Dendritic cell treated with granulocyte-macrophage colony-stimulating factor and Interleukin-4, amounts not matched to agents 40 ng/mL and 50 ng/mL, for 4 days (primary cell): ENCODE data around the gene ZBP1.

Source experiments
- H3K27ac Mint-ChIP-seq: one replicate; pipeline ENCODE4 v1.8.0; 2022; ENCODE audit warnings: mild to moderate bottlenecking, mixed read lengths
- H3K27me3 Mint-ChIP-seq: one replicate; pipeline ENCODE4 v1.8.0; 2022; ENCODE audit warnings: mild to moderate bottlenecking, mixed read lengths
- H3K36me3 Mint-ChIP-seq: one replicate; pipeline ENCODE4 v1.8.0; 2022; ENCODE audit warnings: low read depth, mixed read lengths
- H3K4me1 Mint-ChIP-seq: one replicate; pipeline ENCODE4 v1.8.0; 2022; ENCODE audit warnings: low read depth, mixed read lengths
- H3K4me3 Mint-ChIP-seq: one replicate; pipeline ENCODE4 v1.8.0; 2022; ENCODE audit warnings: mild to moderate bottlenecking, moderate library complexity, mixed read lengths
- H3K9me3 Mint-ChIP-seq: one replicate; pipeline ENCODE4 v1.8.0; 2022; ENCODE audit warnings: mixed read lengths
- intact Hi-C: fragments of 100-400 bp; cut with micrococcal nuclease; formaldehyde crosslinking; loops from one replicate; pipeline ENCODE4 v1.15.0; 2022

Gene ZBP1

GRCh38 chr20:57588596-57588995 lies 31.6 kb downstream of the ZBP1 start:
- Mint-ChIP-seq H3K4me3 (no peak overlapping the region), H3K4me1 (no peaks in the 10 kb centered on the region), H3K36me3 (no peaks in the 10 kb centered on the region), H3K27me3 (peaks cover 49% of the 10 kb centered on the region), H3K9me3 (no peaks in the 10 kb centered on the region), H3K27ac (no peak overlapping the region)
- intact Hi-C loops = no loop called here

DNA sequence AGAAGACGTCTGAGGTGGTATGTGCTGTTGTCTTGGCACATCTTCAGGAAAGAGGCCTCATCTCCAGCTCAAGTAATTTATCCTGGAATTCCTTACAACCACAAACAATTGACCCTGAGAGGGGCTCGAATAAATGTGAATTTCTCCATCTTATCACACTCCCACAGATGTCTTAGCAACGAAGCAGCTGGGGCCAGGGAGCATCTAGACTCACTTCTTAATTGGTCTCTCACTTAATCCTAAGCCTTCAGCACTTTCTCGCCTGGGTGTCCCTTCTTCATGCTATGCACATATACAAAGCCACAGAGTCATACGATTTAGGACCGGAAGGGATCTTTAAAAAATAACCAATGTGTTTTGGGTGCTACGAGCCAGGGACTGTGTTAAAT lies 32.2 kb downstream of the ZBP1 start:
- Mint-ChIP-seq H3K9me3 (no peaks in the 10 kb centered on the region), H3K27me3 (peaks cover 49% of the 10 kb centered on the region), H3K4me1 (peaks cover 3% of the 10 kb centered on the region), H3K27ac (no peak overlapping the region), H3K4me3 (no peak overlapping the region), H3K36me3 (no peaks in the 10 kb centered on the region)
- intact Hi-C loops = no loop called here

DNA sequence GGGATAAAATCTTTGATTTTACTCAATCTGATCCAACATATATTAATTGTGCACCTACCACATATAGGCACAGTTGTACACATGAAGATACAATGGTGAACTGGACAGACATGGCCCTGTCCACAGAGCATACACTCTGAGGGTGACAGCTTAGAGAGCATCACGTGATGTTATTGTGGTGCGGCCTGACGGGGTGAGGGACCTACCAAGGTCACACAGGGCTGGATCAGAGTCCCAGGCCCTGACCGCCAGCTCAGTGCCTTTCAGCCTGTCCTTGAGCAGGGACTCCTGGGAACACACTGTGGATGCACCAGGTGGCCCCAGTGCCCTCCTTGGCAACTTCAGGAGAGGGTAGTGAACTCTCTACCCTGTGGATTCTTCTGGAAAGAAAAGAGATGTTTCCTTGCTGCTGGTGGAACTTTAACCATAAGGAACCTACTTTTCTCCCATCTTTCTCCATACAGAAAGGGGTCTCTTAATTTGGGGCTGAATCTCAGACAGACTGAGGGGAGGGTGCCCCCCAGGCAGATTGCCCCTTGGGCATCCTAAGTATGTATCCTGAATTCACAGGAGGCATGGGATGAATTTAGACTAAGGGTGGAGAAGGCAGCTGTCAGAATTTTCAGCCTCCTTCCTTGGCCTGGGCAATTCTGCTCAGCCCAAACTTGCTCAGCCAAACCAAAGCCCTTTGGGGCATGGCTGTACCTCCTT lies 32.8 kb downstream of the ZBP1 start:
- intact Hi-C loops = no loop called here
- Mint-ChIP-seq H3K27me3 (peaks cover 52% of the 10 kb centered on the region), H3K9me3 (no peaks in the 10 kb centered on the region), H3K27ac (no peak overlapping the region), H3K36me3 (no peaks in the 10 kb centered on the region), H3K4me3 (no peak overlapping the region), H3K4me1 (peaks cover 9% of the 10 kb centered on the region)

DNA sequence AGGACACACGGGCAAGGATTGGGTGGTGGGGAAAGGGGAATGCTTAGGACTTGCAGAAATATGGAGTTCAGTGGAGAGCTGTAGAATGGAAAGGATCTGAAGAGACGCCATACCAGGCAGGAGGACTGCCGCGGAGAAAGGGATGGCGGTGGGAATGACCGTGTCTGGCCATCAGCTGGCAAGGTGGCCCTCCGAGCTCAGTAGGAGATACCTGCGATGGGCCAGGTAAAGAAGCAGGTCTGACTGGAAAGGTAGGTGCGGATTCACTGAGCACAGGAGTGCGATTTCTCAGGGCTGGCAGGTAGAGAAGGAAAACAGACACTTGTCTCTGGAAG lies 33.3 kb downstream of the ZBP1 start:
- Mint-ChIP-seq H3K4me3 (no peak overlapping the region), H3K27ac (no peak overlapping the region), H3K4me1 (peaks cover 14% of the 10 kb centered on the region), H3K36me3 (no peaks in the 10 kb centered on the region), H3K9me3 (no peaks in the 10 kb centered on the region), H3K27me3 (peaks cover 54% of the 10 kb centered on the region)
- intact Hi-C loops = no loop called here

- Mint-ChIP-seq H3K4me1 (peaks cover 19% of the 10 kb centered on the region), H3K9me3 (no peaks in the 10 kb centered on the region), H3K27ac (no peak overlapping the region), H3K4me3 (no peak overlapping the region), H3K27me3 (peaks cover 49% of the 10 kb centered on the region), H3K36me3 (no peaks in the 10 kb centered on the region)
- intact Hi-C loops = no loop called here
Observed at GRCh38 chr20:57586370-57586793, 33.8 kb downstream of the ZBP1 start.

DNA sequence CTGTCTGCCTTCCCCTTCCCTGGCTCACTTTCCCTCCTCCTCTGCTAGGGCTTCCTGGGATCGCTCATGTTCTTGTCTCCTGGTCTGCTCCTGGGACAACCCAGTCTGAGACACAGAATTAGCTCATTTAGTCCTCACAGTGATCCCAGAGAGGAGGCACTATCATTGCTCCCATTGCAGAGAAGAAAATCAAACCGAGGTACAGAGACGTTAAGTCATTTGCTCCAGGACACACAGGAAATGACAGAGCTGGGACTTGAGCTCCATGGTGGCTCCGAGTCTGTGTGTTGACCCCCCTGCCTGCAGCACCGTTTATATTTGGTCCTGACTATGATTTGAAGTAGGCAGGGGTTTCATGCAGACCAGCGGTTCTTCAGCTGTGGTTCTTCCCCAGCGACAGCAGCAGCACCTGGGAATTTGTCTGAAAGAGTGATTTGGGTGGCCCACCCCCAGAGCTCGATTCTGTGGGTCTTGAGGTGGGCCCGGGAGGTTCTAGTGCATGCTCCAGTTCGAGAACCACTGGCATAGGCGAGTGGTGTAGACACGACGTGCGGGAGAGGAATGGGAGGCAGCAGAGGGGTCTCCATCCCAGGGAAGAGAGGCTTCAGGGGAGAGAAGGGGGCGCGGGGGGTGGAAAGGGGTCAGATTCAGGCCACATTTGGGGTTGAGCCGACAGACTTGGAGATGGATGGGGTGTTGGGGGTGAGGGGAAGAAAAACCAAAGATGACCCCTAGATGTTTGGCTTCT lies 34.6 kb downstream of the ZBP1 start:
- Mint-ChIP-seq H3K27ac (no peak overlapping the region), H3K4me3 (no peak overlapping the region)
- intact Hi-C loops = no loop called here

GRCh38 chr20:57584768-57585461 lies 35.3 kb downstream of the ZBP1 start:
- Mint-ChIP-seq H3K36me3 (no peaks in the 10 kb centered on the region), H3K4me3 (no peak overlapping the region), H3K27me3 (peaks cover 57% of the 10 kb centered on the region), H3K4me1 (peaks cover 32% of the 10 kb centered on the region), H3K27ac (no peak overlapping the region), H3K9me3 (no peaks in the 10 kb centered on the region)
- intact Hi-C loops = no loop called here

More for the DNA sequence above, 34.6 kb downstream of the ZBP1 start:
- Mint-ChIP-seq H3K27me3 (peaks cover 54% of the 10 kb centered on the region), H3K9me3 (no peaks in the 10 kb centered on the region), H3K4me1 (peaks cover 25% of the 10 kb centered on the region), H3K36me3 (no peaks in the 10 kb centered on the region)

DNA sequence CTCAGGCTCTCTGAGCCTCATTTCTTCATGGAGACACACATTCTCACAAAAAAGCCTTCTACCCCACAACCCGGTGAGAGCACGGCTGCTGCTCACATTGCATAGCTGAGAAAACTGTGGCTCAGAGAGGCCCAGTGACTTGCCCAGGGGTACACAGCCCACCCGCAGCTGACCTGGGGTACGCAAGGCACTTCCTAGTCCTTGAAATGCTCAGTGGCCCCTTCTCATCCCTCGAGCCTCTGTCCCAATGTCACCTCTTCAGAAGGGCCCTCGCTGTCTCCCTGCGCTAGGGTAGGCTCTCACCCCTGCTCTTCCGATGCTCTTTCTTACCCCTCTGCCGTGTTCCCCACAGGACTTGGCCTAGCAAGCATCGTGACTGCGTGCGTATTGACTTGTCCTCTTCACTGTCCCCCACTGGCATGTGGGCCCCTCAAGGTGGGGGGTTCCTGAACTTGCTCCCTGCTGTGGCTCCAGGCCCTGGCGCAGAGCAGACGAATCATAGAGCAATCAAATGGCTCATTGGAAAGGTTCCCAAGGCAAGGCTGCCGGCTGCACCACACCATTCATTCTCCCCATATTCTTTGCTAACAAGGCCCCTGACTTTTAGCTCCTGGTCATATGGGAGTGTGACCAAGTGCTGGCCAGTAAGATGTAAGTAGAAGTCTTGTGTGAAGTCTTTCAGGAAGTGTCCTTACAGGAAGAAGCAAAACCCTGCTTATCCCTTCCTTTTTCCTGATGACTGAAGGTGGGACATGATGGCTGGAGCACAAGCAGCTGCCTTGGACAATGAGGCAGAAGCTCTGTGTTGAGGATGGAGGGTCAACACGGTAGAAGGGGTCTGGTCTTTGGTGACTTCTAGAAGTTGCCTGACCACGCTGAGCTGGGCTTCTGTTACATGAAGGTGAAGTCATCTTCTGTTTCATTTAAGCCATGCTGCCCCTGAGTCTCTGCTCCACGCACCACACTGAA lies 36.7 kb downstream of the ZBP1 start:
- H3K4me3 Mint-ChIP-seq = no peak overlapping the region
- H3K9me3 Mint-ChIP-seq = no peaks in the 10 kb centered on the region
- H3K36me3 Mint-ChIP-seq = no peaks in the 10 kb centered on the region
- intact Hi-C loops = no loop called here
- H3K27me3 Mint-ChIP-seq = peaks cover 66% of the 10 kb centered on the region
- H3K27ac Mint-ChIP-seq = no peak overlapping the region
- H3K4me1 Mint-ChIP-seq = peaks cover 33% of the 10 kb centered on the region

DNA sequence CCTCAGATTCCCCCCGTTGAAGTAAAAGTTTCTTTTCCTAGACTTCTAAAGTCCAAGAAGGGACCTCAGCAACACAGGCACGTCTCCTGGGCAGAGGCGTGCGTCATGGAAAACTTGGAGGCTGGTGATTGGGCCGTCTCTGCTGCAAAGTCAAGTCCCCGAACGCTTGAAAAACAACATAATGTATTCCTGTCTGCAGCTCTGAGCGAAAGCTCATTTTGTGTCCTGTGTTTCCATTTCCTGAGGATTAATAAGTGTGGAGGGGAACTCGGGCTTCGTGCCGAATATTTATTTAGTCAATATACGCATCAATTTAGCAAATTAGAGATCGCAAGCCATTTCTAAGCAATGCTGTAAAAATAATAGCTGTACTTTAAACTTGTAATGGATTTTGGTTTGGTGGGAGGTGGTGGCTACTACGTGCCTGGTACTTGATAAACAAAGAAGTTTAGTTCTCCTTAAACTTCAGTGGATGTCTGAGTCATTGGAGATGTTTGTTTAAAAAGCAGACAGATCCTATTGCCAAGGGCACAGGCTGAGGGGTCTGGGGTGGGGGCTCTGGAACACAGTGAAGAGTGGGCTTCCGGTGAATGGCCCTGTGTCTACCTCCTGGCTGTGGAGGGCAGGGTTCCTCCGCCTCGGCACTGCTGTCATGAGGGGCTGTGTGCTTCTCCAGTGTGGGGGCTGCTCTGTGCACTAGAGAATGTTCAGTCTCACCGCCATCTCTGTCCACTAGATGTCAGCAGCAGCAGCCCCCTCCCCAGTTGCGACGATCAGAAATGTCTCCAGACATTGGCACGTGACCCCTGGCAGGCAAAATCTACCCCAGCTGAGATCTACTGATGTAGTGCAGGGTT lies 37.6 kb downstream of the ZBP1 start:
- Mint-ChIP-seq H3K4me1 (peaks cover 33% of the 10 kb centered on the region), H3K27me3 (peaks cover 75% of the 10 kb centered on the region)

DNA sequence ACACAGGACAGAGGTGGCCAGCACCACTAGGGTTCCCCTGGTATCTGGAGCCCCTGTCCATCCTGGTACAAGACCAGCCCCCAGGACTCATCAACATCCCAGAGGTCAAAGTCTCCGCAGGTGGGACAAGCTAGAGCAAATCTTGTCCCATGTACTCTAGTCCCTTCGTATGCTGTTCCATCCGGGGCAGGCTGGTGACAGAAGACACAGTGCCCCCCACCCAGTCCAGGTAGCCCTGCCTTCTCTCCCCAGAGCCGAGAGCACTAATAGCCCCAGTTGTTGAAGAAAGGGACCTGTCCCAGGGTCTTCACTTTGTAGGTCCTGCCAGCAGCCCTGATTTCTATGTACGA lies 38.2 kb downstream of the ZBP1 start:
- Mint-ChIP-seq H3K4me3 (no peak overlapping the region), H3K36me3 (no peaks in the 10 kb centered on the region), H3K9me3 (no peaks in the 10 kb centered on the region), H3K4me1 (peaks cover 33% of the 10 kb centered on the region), H3K27ac (no peak overlapping the region), H3K27me3 (peaks cover 73% of the 10 kb centered on the region)
- intact Hi-C loops = no loop called here

More for the DNA sequence above, 37.6 kb downstream of the ZBP1 start:
- intact Hi-C loops = no loop called here
- H3K9me3 Mint-ChIP-seq = no peaks in the 10 kb centered on the region
- no peak overlapping the region for H3K27ac Mint-ChIP-seq
- H3K36me3 Mint-ChIP-seq = no peaks in the 10 kb centered on the region
- no peak overlapping the region for H3K4me3 Mint-ChIP-seq

GRCh38 chr20:57581202-57582028 lies 38.8 kb downstream of the ZBP1 start:
- H3K4me1 Mint-ChIP-seq = peaks cover 33% of the 10 kb centered on the region
- H3K27me3 Mint-ChIP-seq = peaks cover 71% of the 10 kb centered on the region
- no peak overlapping the region for H3K27ac Mint-ChIP-seq
- no peak overlapping the region for H3K4me3 Mint-ChIP-seq
- intact Hi-C loops = no loop called here
- H3K9me3 Mint-ChIP-seq = no peaks in the 10 kb centered on the region
- no peaks in the 10 kb centered on the region for H3K36me3 Mint-ChIP-seq

- H3K4me3 Mint-ChIP-seq = no peak overlapping the region
- intact Hi-C loops = no loop called here
- H3K4me1 Mint-ChIP-seq = peaks cover 33% of the 10 kb centered on the region
- H3K36me3 Mint-ChIP-seq = no peaks in the 10 kb centered on the region
- no peak overlapping the region for H3K27ac Mint-ChIP-seq
- peaks cover 66% of the 10 kb centered on the region for H3K27me3 Mint-ChIP-seq
- no peaks in the 10 kb centered on the region for H3K9me3 Mint-ChIP-seq
Observed at GRCh38 chr20:57580478-57581201, 39.6 kb downstream of the ZBP1 start.
